ENCODE measurements around the gene CD300LF.

CD300LF gene

DNA sequence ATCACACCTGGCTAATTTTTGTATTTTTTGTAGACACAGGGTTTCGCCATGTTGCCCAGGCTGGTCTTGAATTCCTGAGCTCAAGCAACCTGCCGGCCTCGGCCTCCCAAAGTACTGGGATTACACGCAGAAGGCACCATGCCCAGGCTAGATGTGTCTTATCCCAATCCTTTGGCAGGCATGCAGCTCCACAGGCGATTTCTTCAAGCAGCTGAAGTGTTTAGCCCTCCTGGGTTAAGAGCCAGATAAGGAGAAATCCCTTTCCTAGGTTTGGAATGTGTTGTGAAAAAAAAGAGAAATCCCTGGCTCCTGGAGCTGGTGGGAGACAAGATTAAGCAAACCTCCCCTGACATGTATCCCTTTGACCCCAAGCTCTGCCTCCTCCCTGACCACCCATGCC is 33.7 kb upstream of the CD300LF start:
- in situ Hi-C loops (cut with MboI; ENCODE audit: low sequenced_read_pairs), result no loop called here

DNA sequence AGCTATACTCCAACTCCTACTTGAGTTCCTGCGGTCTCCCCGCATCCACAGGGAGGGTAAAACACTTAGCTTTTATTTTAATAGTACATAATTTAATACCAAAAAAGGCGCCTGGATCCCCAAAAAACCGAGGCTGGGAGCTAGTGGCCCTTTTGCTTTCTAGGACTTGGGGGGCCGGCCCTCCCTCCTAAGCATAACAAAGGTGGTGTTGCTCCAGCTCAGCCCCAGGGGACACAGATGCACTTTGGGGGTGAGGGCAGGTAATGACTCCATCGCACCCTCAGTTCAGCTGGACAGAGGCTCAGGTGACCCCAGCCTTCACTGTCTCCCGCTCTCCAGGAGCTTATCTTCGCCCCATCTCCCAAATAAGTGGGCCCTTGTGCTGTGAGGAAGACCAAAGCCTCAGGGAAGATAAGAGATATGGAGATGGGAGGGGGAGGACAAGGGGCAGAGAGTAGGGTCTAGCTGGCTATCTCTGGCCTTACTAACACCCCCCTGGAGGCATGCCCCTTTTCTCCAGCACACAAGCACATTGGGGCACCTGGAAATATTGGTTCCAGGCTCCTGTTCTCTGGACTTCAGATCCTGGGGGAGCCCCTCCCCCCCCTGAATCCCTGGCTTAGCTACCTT is 32.9 kb upstream of the CD300LF start:
- in situ Hi-C loops (cut with MboI; ENCODE audit: low sequenced_read_pairs), result no loop called here

DNA sequence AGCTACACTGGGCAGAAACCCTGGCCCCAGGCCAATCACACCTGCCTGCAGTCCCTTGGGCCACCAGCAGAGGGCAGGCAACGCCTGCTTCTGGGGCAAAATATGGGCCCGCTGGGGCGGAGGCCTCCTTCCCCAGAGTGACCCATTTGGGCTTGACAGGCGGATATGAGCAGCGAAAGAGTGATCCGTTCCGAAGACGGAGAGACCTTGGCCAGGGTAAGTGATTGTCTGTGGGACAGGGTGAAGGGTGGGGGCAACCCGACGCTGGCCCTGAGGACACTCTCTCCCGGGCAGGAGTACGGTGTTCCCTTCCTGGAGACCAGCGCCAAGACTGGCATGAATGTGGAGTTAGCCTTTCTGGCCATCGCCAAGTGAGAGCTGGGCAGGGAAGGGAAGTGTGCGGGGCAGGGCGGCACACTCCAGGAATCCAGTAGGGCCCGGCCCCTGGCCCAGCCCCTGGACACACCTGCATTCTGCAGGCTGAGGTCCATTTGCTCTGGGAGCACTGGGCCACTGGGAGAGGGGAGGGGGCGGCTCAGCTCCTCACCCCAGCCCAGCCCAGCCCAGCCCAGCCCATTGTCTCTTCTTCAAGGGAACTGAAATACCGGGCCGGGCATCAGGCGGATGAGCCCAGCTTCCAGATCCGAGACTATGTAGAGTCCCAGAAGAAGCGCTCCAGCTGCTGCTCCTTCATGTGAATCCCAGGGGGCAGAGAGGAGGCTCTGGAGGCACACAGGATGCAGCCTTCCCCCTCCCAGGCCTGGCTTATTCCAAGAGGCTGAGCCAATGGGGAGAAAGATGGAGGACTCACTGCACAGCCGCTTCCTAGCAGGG is 32.2 kb upstream of the CD300LF start:
- in situ Hi-C loops (cut with MboI; ENCODE audit: low sequenced_read_pairs), result no loop called here

DNA sequence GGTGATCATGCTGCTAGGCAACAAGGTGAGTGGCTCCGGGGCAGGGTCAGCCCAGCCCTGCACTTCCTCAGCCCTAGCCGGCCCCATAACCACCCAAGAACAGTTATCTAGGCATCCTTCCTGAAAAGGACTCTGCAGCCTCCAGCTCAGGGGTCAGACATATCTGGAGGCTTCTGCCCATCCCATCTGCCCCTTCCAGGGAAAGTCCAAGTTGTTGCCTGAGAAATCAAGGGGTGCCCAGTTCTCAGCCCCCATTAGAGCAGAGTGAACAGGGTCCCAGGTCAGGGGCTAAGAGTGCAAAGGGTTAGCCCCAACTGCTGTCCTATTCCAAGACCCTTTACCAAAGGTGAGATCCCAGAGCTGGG is 31.6 kb upstream of the CD300LF start:
- in situ Hi-C loops (cut with MboI; ENCODE audit: low sequenced_read_pairs), result no loop called here

DNA sequence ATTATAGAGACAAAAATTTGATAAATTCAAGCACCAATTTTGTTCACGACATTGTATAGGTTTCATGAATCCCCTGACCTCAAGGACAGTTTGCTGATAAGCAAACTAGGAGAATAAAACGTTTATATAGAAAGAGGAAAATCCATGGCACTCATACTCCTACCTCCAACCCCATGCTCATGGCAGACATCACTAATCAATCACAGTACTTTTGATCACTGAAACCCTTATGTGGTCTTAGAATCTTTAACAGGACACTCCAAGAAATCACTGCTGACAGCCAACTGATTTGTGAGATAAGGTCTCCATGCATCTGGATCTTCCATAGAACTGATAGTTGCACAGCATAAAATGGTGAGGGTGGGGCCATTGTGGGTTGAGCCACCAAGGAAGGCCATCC is 31.0 kb upstream of the CD300LF start:
- in situ Hi-C loops (cut with MboI; ENCODE audit: low sequenced_read_pairs), result no loop called here

DNA sequence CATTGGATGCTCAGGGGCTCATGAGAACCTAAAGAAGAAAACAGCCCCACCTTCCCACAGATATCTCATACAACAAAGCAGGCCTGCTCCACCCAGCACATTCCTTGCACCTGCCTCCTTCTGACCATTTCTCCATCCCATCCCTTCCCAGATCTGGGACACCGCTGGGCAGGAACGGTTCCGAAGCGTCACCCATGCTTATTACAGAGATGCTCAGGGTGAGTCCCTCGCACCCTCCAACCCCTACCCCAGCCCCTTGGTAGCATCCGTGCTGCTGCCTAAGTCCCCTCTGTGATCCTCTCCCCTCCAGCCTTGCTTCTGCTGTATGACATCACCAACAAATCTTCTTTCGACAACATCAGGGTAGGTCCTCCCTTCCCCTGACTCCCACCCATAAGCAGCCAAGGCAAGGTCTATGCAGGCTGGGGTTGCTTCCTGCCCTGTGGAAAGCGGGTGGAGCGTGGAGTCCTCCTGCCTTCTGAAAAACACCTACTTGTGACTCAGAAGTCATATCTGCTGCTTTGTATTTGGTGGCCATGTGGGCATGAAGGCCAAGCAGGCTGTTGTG is 30.3 kb upstream of the CD300LF start:
- in situ Hi-C loops (cut with MboI; ENCODE audit: low sequenced_read_pairs), result no loop called here

DNA sequence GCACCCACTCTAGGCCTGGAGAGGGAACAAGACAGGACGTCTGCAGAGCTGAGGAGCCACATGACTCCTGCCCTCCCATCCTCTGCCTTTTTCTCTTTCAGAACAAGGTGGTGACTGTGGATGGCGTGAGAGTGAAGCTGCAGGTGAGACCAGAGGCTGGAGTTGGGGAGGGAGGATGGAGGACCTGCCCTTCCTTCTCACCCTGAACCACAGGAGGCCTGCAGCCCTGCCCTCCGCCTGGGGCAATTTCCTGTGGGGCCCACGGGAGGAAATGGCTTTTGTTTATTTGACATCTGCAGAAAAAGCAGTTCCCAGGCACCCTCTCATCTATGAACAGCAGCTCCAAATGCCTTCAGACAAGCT is 29.4 kb upstream of the CD300LF start:
- in situ Hi-C loops (cut with MboI; ENCODE audit: low sequenced_read_pairs), result no loop called here

DNA sequence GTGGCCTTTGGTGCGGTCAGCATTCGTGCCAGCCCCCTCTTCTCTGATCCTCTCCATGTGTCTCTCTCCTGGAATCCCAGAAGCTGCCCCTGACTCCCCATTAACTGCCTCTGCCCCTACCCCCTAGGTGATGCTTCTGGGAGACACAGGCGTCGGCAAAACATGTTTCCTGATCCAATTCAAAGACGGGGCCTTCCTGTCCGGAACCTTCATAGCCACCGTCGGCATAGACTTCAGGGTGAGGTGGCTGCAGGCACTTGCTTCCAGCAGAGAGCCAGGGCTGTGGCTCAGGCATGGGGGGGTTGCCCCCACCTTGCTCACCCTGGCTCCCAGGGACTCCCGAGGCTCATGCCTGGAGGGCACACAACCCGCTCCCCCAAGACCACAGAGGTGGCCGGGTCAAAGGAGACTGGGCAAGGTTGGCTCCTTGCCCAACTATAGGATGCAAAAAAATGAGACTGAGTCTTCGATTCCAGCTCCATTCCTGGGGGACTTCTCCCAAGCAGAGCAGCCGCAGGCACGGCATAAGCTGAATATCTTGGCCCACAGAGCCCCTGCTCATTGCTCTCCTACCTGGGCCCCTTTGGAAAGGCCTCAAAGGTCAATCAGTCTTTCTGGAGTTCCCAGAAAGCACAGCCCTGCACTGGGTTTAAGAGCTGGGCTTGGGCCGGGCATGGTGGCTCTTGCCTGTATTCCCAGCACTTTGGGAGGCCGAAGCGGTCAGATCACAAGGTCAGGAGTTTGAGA is 28.1 kb upstream of the CD300LF start:
- in situ Hi-C loops (cut with MboI; ENCODE audit: low sequenced_read_pairs), result no loop called here

DNA sequence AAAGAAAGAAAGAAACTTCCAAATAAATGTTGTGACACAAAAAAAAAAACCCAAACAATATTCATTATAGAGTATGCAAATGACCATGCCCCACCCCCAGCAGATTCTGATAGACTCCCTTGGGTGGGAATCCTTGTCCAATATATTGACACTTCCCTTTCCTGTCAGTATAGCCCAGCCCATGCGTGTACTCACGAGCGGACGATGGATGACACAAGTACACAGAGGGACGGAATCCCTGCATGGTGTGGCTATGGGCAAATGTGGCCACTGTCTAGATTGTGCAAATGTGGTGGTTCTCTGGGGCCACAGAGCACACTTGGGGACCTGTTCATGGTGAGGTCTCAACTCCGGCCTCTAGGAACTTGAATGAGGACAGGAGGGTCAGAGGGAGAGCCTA is 27.4 kb upstream of the CD300LF start:
- in situ Hi-C loops (cut with MboI; ENCODE audit: low sequenced_read_pairs), result no loop called here

DNA sequence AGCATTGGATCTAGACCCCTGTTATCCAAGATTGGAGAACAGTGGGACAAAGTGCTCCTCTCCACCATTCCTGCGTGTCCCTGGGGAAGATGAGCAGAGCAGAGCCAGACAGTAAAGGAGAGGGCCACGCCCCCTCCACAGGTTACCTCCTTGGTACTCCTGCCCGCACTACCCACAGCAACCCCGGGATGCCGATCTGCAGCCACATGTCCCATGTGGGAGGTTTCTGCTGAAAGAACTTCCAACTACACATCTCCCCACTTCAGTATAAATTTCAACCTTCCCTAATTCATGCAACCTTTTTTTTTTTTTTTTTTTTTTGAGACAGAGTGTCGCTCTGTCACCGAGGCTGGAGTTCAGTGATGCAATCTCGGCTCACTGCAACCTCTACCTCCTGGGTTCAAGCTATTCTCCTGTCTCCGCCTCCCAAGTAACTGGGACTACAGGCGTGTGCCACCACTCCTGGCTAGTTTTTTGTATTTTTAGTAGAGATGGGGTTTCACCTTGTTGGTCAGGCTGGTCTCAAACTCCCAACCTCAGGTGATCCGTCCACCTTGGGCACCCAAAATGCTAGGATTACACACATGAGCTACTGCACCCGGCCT is 26.6 kb upstream of the CD300LF start:
- in situ Hi-C loops (cut with MboI; ENCODE audit: low sequenced_read_pairs), result no loop called here

DNA sequence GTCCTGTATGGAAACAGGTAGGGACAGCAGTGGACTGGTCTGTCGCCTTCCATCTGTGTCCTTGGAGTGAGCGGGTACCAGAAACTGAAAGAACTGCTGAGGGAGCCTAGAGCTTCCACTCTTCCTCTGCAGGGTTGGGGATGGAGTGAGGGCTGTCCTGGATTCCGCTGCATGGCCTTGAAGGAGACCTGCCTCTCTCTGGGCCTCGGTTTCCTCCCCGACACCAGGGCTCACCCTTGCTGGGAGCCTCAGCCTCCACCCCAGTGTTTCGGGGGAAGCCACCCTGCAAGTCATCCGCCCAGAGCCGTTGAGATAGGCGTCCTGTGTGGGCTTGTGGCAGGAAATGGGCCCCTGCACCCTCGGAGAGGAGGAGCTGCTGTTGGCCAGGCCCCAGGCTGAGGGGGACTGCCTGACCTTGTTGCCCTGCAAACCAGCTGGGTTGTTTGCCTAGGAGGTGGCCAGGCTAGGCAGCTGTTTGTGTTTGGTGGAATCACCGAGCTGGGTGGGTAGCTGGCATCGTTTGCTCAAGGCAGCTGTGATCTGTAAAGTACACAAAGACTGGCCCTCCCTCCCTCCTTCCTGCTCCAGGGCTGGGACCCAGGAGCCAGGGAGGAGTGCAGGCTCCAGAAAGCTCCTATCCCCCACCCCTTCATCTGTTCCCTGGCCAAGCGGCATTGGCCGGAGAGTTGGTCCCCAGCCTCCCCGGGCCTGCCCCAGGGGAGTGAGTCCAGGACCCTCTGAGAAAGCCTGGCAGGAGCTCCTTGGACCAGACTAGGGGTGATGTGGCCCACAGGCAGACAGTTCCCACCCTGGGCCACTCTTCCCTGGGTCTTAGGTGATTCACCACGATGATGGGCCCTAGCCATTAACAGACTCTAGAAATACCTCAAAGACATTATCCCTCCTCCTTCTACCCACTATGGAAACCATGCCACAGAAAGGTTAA is 25.6 kb upstream of the CD300LF start:
- in situ Hi-C loops (cut with MboI; ENCODE audit: low sequenced_read_pairs), result no loop called here

DNA sequence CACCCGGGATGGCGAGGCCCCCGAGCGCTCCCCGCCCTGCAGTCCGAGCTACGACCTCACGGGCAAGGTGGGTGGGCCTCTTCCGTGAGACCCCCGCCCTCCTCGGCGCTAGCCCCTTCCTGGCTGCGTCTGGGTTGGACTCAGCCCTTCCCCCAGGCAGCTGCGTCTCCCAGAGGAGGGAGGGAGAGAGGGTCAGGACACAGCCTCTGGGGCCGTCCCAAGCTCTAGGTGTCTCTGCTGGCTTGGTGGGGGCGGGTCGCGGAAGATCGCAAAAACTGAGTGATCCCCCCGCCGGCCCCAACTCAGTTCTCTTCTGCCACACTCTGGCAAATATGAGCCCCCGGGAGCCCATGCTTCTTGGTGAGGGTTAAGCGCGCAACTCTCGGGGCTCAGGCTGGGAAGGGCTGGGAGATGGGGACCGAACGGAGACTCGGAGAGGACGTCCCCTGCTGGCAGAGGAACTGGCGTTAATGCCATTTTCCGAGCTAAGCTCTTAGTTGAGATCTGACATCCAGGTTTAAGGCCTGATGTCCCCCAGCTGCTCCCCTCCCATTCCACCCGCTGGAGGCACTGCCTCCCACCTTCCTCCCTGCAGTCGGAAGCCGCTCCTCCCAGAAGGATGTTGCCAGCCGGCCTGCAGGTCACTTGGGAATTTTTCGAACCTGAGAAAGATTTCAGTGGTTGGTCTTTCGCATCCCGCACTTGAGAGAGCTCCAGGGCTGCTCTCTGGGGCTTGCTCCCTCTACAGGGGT is 24.8 kb upstream of the CD300LF start:
- in situ Hi-C loops (cut with MboI; ENCODE audit: low sequenced_read_pairs), result no loop called here

DNA sequence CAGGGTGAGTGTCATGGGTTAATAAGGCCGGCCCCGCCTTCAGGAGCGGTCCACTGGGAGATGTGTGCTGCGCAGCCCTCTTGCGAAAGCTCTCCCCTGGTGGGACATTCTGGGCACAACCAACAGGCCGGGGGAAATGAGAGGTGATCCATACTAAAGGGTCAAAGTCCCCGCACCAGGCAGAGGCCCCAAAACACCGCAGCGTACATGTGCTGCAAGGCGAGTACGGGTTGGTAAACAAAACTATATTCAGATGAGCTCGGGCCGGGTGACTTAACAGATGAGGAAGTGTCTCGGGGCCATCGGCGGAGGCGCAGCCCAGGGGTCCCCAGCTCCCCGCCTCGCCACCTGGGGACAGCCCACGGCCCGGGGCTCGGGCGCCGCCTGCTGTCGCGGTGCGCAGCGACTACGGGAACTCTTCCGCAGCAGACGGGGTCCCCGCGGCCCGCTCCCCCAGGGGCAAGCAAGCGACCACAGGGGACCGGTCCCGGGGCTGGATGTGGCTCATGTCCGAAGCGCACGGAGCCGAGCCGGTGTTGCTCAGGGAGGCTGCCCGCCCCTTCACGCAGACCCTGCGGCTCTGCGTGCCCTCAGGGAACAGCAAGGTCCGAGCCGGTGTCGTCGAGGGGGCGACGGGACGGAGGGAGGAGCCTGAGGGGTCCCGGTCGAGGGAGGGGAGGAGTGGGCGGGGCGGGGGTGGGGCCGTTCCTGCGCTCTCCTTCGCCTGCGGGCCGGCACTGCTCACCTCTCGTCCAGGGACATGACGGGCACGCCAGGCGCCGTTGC is 24.0 kb upstream of the CD300LF start, which contains the start of gene RAB37:
RAB37 (plus strand) TSS at position 744 of the 786 bp plus-strand sequence; CDS start at position 761, 17 bp downstream.
- in situ Hi-C loops (cut with MboI; ENCODE audit: low sequenced_read_pairs), result no loop called here

DNA sequence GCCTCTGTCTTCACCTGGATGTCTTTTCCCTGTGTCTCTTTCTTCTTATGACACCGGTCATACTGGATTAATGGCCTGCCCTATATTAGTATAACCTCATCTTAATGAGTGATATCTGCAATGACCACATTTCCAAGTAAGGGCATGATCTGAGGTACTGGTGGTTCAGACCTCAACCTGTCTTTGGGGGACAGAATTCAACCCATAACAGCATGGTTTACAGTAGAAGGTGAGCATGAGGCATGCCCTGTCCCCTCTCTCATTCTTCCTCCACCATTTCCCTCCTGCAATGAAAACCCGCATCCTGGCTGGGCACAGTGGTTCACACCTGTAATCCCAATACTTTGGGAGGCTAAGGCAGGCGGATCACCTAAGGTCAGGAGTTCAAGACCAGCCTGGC is 21.5 kb upstream of the CD300LF start:
- in situ Hi-C loops (cut with MboI; ENCODE audit: low sequenced_read_pairs), result no loop called here

DNA sequence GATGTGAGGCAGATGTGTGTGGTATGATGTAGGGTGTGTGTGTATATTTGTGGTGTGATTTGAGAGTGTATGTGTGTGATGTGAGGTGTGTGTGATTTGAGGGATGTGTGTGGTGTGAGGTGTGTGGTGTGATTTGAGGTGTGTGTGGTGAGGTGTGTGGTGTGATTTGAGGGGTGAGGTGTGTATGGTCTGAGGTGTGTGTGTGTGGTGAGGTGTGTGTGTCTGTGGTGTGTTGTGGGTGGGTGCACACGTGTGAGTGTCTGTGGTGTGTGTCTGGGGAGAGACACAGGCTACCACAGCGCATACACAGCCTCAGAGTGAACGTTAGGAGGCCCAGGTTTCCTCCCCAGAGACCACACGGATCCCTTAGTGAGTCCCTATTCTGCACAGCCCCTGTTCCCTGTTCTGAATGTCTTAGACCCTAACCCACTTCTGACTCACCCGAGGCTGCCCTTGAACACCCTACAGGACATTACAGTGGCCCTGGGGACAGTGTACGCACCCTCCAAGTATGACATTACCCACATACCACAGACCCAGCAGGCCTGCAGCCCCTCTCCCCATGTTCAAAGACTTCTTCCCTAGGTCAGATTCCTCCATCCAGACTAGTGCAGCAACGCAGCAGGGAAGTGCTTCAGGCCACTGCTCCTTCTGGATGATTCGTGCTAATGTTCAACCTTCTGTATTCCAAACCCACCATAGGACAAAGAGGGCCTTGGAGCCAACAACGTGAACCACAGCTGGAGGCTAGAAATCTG is 20.8 kb upstream of the CD300LF start:
- in situ Hi-C loops (cut with MboI; ENCODE audit: low sequenced_read_pairs), result no loop called here

DNA sequence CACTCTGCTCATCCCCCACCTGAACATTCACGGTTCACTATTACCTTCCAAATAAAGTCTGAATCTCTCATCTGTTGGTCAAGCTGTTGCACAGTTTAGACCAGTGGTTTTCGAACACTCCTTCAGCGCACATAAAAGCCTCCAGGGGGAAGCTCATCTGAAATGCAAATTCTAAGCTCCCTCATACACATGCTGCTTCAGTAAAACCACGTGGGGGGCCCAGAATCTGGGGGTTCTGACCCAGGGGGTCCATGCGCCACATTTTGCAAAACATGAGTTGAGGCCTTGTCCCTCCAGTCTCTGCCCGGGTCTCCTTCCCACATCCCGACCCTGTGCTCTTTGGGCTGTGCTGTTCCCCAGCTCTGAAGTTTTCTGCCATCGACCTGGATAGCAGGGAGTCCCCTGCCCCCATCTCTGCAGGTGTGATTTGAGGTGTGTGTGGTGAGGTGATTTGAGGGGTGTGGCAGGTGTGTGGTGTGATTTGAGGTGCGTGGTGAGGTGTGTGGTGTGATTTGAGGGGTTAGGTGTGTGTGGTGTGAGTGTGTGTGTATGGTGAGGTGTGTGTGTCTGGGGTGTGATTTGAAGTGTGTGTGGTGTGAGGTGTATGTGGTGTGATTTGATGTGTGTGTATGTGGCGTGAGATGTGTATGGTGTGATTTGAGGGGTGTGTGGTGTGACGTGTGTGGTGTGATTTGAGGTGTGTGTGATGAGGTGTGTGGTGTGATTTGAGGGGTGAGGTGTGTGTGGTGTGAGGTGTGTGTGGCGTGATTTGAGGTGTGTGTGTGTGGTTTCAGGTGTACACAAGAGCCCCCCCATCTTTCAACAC is 19.5 kb upstream of the CD300LF start:
- in situ Hi-C loops (cut with MboI; ENCODE audit: low sequenced_read_pairs), result no loop called here

DNA sequence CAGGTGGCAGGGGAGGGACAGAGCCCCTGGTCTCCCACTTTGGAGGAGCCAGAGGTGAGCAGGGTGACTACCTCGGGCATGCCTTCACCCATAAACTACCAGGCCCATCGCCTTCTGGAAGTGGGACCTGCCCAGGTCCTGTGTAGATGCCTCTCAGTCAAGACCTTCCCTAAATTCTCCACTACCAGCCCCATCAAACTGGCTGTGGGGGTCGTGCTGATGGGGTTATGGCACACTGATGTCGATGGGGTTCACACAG is 18.6 kb upstream of the CD300LF start:
- in situ Hi-C loops (cut with MboI; ENCODE audit: low sequenced_read_pairs), result no loop called here
